ENCODE data around the gene PIN1. TPM values are rescaled to one million over a fixed set of nuclear protein-coding genes. Genes with fewer than 3 reads are reported as not detected.

Gene PIN1
- total RNA-seq, 1 experiment from 2014 or later, result 107 TPM

DNA sequence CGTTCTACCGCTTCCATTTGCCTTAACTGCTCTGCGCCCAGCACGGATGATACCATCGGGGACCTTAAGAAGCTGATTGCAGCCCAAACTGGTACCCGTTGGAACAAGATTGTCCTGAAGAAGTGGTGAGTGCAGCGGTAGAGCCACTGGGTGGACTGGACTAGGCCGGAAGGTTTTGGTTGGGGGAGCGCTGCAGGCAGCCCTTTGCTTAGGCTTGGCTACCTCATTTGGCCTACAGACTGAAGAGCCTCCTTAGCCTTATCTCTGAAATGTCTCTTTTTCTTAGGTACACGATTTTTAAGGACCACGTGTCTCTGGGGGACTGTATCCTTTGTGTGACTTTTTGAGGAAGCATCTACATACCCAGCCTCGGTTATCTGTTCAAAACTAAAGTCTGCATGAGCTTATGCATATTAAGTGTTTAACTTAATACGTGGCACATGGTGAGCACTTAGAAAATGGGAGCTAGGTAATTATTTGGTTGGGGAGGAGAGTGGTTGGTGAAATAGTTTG lies 6.5 kb upstream of the PIN1 start:
- CTCF ChIA-PET, result interaction anchor here (1.0 kb wide), 1 partner anchor 203 kb away, joined by 3 read pairs; no protein-coding TSS in a partner anchor
- H3K27ac Mint-ChIP-seq, result peak overlapping the region; percentile 45

GRCh38 chr19:9834307-9834725 lies 802 bp upstream of the PIN1 start:
- peak overlapping the region; percentile 71 for H3K27ac Mint-ChIP-seq
- peaks cover 14% of the 10 kb centered on the region for H3K4me1 Mint-ChIP-seq
- ATAC-seq, result no peak
- no peaks in the 10 kb centered on the region for H3K9me3 Mint-ChIP-seq
- H3K27me3 Mint-ChIP-seq (ENCODE audit: low read depth), result no peaks in the 10 kb centered on the region
- peaks cover 14% of the 10 kb centered on the region for H3K36me3 Mint-ChIP-seq
- CTCF ChIA-PET, result interaction anchor here (0.6 to 1.4 kb wide), 23 partner anchors 11 to 424 kb away, joined by 3 to 9 read pairs (median 5); partner anchors contain the start of gene ZNF846
- no peak for DNase-seq (ENCODE audit: low spot score)
- TF ChIP-seq ESRRA (CRISPR knock-in tag; IDR thresholded peaks at IDR 0.05; ENCODE audit: borderline replicate concordance) (no peak), ZNF671 (CRISPR knock-in tag; IDR thresholded peaks at IDR 0.05) (no peak)
- H3K4me3 Mint-ChIP-seq, result peak overlapping the region; percentile 71
- POLR2A ChIA-PET, result no interaction called here

More for the DNA sequence above, 6.5 kb upstream of the PIN1 start:
- Mint-ChIP-seq H3K4me1 (peaks cover 10% of the 10 kb centered on the region), H3K4me3 (peak overlapping the region; percentile 100), H3K36me3 (peaks cover 18% of the 10 kb centered on the region), H3K9me3 (no peaks in the 10 kb centered on the region), H3K27me3 (ENCODE audit: low read depth) (no peaks in the 10 kb centered on the region)
- no peak for TF ChIP-seq MYBL2 (CRISPR knock-in tag; IDR thresholded peaks at IDR 0.05)
- POLR2A ChIA-PET, result interaction anchor here (0.5 to 0.9 kb wide), 3 partner anchors 11 to 393 kb away, joined by 3 to 4 read pairs (median 4); partner anchors contain the start of gene ZNF266
- ATAC-seq (no peak), DNase-seq (ENCODE audit: low spot score) (no peak)

DNA sequence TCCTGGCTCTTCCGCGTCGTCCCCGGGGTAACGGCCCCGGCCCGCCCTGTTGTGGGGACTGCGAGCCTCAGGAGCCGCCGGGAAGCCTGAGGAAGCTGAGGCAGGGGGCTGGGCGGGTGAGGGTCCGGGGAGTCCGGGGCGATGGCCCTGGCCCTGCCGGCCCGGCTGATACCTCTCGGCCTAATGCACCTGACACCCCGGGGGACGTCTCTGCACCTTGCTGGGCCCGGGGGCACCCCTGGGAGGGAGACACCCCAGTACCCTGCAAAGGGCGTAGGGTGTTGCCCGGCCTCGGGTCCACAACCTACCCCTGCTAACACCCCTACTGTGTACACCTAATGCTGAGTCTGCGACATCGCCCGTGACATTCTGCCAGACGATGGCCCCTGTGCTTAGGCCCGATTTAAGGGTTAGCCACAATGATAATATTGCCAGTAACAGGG lies 410 bp downstream of the PIN1 start:
- no peak for ATAC-seq
- H3K4me1 Mint-ChIP-seq, result peaks cover 14% of the 10 kb centered on the region
- H3K9me3 Mint-ChIP-seq, result no peaks in the 10 kb centered on the region
- DNase-seq (ENCODE audit: low spot score), result no peak
- ChIA-PET CTCF (interaction anchor here (0.8 to 1.4 kb wide), 14 partner anchors 10 to 248 kb away, joined by 3 to 9 read pairs (median 4); partner anchors contain the start of genes FBXL12 and ZNF846), POLR2A (interaction anchor here (0.9 kb wide), 1 partner anchor 17 kb away, joined by 3 read pairs; the partner anchor contains the start of gene FBXL12)
- no peak overlapping the region; the same call in 1 of the 2 replicates for H3K27ac Mint-ChIP-seq
- H3K4me3 Mint-ChIP-seq, result peak overlapping the region; percentile 87
- peaks cover 11% of the 10 kb centered on the region for H3K36me3 Mint-ChIP-seq
- TF ChIP-seq TP53 (CRISPR knock-in tag; IDR thresholded peaks at IDR 0.05), result no peak
- TF ChIP-seq RELA (CRISPR knock-in tag; IDR thresholded peaks at IDR 0.05; ENCODE audit: borderline replicate concordance), result 0 out of 2 replicates have a peak, but pooled peaks have one; percentile 12
- 0 out of 2 replicates have a peak, but pooled peaks have one; percentile 42 for TF ChIP-seq ZNF121 (CRISPR knock-in tag; IDR thresholded peaks at IDR 0.05)
- TF ChIP-seq, protein P1, sequence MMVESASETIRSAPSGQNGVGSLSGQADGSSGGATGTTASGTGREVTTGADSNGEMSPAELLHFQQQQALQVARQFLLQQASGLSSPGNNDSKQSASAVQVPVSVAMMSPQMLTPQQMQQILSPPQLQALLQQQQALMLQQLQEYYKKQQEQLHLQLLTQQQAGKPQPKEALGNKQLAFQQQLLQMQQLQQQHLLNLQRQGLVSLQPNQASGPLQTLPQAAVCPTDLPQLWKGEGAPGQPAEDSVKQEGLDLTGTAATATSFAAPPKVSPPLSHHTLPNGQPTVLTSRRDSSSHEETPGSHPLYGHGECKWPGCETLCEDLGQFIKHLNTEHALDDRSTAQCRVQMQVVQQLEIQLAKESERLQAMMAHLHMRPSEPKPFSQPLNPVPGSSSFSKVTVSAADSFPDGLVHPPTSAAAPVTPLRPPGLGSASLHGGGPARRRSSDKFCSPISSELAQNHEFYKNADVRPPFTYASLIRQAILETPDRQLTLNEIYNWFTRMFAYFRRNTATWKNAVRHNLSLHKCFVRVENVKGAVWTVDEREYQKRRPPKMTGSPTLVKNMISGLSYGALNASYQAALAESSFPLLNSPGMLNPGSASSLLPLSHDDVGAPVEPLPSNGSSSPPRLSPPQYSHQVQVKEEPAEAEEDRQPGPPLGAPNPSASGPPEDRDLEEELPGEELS (CRISPR knock-in tag; IDR thresholded peaks at IDR 0.05), result 0 out of 2 replicates have a peak, but pooled peaks have one; percentile 3
- TF ChIP-seq ZNF281 (CRISPR knock-in tag; IDR thresholded peaks at IDR 0.05), result no peak
- no peaks in the 10 kb centered on the region for H3K27me3 Mint-ChIP-seq (ENCODE audit: low read depth)

- Mint-ChIP-seq H3K4me3 (peak overlapping the region; percentile 87), H3K4me1 (peaks cover 14% of the 10 kb centered on the region), H3K9me3 (no peaks in the 10 kb centered on the region), H3K36me3 (peaks cover 13% of the 10 kb centered on the region), H3K27ac (peak overlapping the region; percentile 56), H3K27me3 (ENCODE audit: low read depth) (no peaks in the 10 kb centered on the region)
- POLR2A ChIA-PET, result no interaction called here
- no peak for ATAC-seq
- CTCF ChIA-PET, result no interaction called here
- no peak for DNase-seq (ENCODE audit: low spot score)
- TF ChIP-seq ZNF263 (CRISPR knock-in tag; IDR thresholded peaks at IDR 0.05; ENCODE audit: low read depth), result no peak
- no peak for TF ChIP-seq ZNF281 (CRISPR knock-in tag; IDR thresholded peaks at IDR 0.05)
- TF ChIP-seq ZNF232 (CRISPR knock-in tag; IDR thresholded peaks at IDR 0.05), result no peak
- TF ChIP-seq, protein P2, sequence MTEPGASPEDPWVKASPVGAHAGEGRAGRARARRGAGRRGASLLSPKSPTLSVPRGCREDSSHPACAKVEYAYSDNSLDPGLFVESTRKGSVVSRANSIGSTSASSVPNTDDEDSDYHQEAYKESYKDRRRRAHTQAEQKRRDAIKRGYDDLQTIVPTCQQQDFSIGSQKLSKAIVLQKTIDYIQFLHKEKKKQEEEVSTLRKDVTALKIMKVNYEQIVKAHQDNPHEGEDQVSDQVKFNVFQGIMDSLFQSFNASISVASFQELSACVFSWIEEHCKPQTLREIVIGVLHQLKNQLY (CRISPR knock-in tag; IDR thresholded peaks at IDR 0.05), result no peak
- no peak for TF ChIP-seq ZNF532 (CRISPR knock-in tag; IDR thresholded peaks at IDR 0.05; ENCODE audit: borderline replicate concordance)
- no peak for TF ChIP-seq TEAD4 (CRISPR knock-in tag; IDR thresholded peaks at IDR 0.05)
Measured at GRCh38 chr19:9836021-9836420, 903 bp downstream of the PIN1 start.
